ENCODE measurements around the gene RASD1.

DNA sequence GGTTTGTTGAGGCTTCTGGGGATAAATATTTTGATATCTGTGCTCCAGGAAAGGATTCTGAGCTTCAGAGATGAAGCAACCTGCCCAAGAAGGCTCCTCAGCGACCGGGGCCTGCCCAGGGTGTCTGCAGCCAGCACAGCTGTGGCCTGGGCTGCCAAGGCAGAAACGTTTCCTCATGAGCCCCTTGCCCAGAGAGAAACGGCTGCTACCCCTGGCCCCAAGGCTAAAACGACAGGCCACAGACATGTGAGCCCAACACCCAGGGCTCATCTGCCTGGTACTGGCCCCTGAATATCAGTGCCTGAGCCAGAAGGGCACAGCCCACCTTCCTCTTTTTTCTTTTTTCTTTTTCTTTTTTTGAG lies 45.4 kb upstream of the RASD1 start:
- TF ChIP-seq, protein P1, sequence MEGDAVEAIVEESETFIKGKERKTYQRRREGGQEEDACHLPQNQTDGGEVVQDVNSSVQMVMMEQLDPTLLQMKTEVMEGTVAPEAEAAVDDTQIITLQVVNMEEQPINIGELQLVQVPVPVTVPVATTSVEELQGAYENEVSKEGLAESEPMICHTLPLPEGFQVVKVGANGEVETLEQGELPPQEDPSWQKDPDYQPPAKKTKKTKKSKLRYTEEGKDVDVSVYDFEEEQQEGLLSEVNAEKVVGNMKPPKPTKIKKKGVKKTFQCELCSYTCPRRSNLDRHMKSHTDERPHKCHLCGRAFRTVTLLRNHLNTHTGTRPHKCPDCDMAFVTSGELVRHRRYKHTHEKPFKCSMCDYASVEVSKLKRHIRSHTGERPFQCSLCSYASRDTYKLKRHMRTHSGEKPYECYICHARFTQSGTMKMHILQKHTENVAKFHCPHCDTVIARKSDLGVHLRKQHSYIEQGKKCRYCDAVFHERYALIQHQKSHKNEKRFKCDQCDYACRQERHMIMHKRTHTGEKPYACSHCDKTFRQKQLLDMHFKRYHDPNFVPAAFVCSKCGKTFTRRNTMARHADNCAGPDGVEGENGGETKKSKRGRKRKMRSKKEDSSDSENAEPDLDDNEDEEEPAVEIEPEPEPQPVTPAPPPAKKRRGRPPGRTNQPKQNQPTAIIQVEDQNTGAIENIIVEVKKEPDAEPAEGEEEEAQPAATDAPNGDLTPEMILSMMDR (IDR thresholded peaks at IDR 0.05): no peak
- no peak for TF ChIP-seq POLR2A (IDR thresholded peaks at IDR 0.05)

Data from lower leg skin (tissue), 3 donors.